Measurements from ENCODE around the gene BAG5.
"Not testable (repeated sequence)": the region's sequence is repeated elsewhere in the genome, so short reads cannot be mapped to it uniquely, and the experiment has no call there.

Gene BAG5, protein sequence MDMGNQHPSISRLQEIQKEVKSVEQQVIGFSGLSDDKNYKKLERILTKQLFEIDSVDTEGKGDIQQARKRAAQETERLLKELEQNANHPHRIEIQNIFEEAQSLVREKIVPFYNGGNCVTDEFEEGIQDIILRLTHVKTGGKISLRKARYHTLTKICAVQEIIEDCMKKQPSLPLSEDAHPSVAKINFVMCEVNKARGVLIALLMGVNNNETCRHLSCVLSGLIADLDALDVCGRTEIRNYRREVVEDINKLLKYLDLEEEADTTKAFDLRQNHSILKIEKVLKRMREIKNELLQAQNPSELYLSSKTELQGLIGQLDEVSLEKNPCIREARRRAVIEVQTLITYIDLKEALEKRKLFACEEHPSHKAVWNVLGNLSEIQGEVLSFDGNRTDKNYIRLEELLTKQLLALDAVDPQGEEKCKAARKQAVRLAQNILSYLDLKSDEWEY

DNA sequence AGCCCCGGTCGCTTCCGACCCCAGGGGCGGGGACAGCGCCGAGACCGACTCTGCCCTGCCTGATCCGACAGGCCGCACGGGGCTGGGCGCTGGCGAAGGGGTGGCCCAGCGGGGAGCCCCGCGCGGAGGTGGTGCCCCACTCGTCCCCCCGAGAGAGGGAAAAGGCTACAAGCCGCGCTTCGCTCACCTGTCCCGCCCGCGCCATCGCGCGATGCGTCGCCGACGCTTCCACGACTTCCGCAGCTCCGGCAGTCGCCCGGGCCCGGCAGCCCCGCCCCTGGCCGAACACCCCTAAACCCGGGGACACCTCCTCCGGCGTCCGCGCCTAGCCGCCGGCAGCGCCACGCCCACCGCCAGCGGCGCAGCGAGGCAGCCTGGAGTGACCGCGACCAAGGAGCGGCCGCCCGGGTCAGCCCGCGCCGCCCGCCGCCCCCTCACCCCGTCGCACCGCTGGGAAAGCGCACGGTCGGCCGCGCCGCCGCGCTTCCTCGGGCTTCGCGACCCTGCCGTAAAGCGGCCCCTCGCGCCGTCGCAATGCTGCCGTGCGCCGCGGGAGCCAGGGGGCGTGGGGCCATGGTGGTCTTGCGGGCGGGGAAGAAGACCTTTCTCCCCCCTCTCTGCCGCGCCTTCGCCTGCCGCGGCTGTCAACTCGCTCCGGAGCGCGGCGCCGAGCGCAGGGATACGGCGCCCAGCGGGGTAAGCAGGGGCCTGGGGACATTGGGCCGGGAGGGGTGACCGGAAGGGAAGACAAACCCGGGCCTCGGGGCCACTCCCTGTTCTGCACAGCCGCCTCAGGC lies at the start of gene BAG5, which contains the start of gene COA8:
TSS of gene BAG5 (minus strand) at position 229 of the 797 bp plus-strand sequence. CDS start 1,493 bp downstream, outside the sequence.
TSS of gene COA8 (plus strand) at position 532 of the 797 bp plus-strand sequence. CDS start at position 574, 42 bp downstream.
- DNase-seq, result peak; percentile 86

GRCh38 chr14:103611215-103611614 lies 48.8 kb upstream of the BAG5 start:
- DNase-seq, result no peak

- not testable (repeated sequence) for DNase-seq
Observed at GRCh38 chr14:103609081-103609480, 46.6 kb upstream of the BAG5 start.

- no peak for DNase-seq
Observed at GRCh38 chr14:103607822-103608221, 45.4 kb upstream of the BAG5 start.

- peak; percentile 63 for DNase-seq
Observed at GRCh38 chr14:103606963-103607668, 44.7 kb upstream of the BAG5 start.

DNA sequence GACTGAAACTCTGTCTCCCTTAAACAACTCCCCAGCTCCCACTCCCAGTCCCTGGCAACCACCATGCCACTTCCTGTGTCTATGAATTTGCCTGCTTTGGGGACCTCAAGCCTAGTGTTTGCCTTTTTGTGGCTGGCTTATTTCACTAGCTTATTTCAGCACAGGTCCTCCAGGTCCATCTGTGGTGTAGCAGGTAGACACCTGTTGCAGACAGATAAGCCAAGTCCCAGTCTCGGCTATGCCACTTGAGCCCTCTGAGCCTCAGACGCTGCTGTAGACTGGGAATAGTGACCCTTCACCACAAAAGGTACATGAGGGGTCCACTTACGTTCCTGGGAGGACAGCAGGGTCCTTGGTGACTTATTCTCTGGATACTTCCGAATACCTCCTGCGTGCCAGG lies 42.2 kb upstream of the BAG5 start:
- DNase-seq, result no peak

DNA sequence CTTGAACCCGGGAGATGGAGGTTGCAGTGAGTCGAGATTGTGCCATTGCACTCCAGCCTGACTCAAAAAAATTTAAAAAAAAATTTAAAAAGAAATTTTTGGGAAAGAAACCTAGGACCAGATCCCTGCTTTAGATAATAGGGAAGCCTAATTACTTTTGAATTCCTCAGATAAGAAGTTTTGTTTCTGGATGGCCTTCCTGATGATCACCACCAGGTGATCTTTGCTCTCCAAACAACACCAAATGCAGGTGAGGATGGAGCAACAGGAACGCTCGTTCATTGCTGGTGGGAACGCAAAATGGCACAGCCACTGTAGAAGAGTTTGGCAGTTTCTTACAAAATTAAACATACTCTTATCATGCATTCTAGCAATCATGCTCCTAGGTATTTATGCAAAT lies 38.0 kb upstream of the BAG5 start:
- DNase-seq, result no peak

- DNase-seq, result no peak
Observed at GRCh38 chr14:103597623-103598377, 35.3 kb upstream of the BAG5 start.

DNA sequence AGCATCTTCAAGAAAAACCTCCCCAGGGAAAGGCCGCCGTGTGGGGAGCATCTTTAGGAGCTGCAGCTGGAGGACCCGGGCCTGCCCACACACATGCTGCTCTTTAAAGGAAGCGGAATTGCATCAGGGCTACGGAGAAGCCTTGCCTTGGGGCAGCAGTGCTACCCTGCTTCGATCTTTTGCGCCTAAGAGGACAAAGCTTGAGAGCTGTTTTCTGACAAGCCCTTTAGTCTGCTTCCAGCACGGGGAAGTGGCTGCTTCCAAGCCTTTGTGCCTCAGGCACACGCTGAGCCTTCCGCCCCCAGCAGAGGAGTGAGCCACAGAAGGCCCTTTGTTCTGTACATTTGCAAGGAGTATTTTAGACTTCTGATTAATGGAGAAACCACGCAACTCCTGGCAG lies 31.8 kb upstream of the BAG5 start:
- DNase-seq, result peak; percentile 92

DNA sequence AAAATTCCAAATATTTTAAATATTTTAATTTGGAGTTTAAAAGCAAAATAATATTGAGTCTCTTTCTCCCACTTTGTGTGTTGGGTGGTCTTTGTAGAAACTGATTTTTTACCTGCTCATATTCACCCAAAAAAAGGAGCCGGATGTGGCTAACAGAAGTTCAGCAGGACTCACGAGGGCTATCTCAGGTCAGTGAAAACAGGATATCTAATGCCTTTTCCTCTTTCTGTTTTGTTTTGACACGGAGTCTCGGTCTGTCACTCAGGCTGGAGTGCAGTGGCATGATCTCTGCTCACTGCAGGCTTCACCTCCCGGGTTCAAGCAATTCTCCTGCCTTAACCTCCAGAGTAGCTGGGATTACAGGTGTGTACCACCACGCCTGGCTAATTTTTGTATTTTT lies 31.1 kb upstream of the BAG5 start:
- DNase-seq, result no peak

DNA sequence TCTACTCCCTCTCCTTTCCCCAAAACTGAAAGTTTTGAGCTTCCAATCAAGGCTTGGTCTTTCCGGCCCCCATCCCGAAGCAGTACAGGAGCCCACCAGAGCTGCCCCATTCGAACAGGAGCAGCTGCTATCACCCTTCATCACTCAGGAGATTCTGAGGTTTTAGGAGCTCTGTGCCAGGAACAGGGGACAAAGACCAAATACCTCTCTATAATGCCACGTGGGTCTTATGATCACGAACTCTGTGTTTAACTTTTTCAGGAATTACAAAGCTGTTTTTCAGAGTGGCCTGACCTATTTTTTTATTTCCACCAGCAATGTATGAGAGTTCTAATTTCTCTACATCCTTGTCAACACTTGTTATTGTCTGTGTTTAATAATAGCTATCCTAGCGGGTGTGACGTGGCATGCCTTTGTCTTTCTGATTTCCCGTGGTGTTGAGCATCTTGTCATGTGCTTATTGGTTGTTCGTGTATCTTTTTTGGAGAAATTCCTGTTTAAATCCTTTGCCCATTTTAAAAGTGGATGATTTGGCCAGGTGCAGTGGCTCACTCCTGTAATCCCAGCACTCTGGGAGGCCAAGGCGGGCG lies 22.0 kb upstream of the BAG5 start:
- no peak for DNase-seq

GRCh38 chr14:103581954-103582703 lies 19.7 kb upstream of the BAG5 start:
- DNase-seq, result no peak

GRCh38 chr14:103581206-103581605 lies 18.7 kb upstream of the BAG5 start:
- DNase-seq, result no peak

GRCh38 chr14:103578401-103579075 lies 16.1 kb upstream of the BAG5 start:
- no peak for DNase-seq

- DNase-seq, result peak; percentile 85
Observed at GRCh38 chr14:103576371-103577024, 14.0 kb upstream of the BAG5 start.

DNA sequence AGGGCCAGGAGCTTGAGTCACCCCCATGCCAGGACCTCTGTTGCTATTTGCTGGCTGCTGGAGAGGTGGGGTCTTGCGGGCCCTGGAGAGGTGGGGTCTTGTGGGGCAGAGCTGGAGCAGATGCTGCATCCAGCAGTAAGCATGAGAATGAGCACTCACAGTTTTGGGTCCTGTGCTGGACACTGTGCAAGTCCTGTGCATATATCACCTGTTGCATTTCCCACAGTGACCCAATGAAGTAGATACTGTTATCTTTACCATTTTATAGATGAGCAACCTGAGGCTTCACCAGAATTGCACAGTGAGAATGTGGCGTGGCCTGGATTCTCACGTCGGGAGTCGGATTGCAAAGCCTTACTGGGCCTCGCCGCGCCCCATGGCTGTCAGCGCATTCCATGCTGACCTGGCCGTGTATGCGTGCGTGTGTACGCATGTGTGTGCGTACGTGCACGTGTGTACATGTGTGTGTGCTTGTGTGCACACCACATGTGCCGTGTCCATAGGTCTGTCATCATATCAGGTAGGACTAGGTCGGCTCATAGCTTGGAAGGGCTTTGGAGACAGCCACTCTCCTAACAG lies 12.3 kb upstream of the BAG5 start:
- DNase-seq, result no peak

GRCh38 chr14:103574104-103574503 lies 11.6 kb upstream of the BAG5 start:
- DNase-seq, result no peak

DNA sequence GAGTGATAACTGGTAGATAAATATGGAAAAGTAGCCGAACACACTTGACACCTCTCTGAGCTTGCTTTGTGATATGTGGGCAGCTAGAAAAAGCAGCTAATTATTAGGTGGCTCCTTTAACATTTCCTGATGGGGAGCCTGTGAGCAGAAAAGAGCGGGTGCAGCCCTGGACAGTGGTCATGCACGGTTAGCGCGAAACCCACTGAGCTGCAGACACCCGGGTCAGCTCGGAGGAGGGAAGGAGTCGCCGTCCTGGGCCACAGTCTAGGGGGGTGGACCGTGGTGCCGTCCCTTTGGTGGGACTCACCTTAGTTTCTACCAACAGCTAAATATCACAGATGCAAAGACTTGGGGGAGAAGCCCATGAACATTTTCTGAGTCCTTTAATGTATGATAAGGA lies 7.0 kb upstream of the BAG5 start:
- DNase-seq, result no peak

GRCh38 chr14:103568952-103569351 lies 6.5 kb upstream of the BAG5 start:
- DNase-seq, result no peak
